Muscle layer of colon (tissue), 2 donors: Measurements from ENCODE around the gene CYLD.

Source experiments
- H3K27ac ChIP-seq: one replicate; pipeline ENCODE4 v1.7.0; 2013; ENCODE audit warnings: low read depth, mild to moderate bottlenecking, low read length, moderate library complexity
- H3K27me3 ChIP-seq, 2 donors: one replicate each; pipeline ENCODE4 v1.7.0; 2013; ENCODE audit warnings: low read length in 2 of 2, mild to moderate bottlenecking in 2 of 2; ENCODE audit not compliant: insufficient read depth in 2 of 2, control insufficient read depth in 1 of 2
- H3K36me3 ChIP-seq: one replicate; pipeline ENCODE4 v1.7.0; 2013; ENCODE audit warnings: mild to moderate bottlenecking, low read length; ENCODE audit not compliant: insufficient read depth
- H3K4me1 ChIP-seq: one replicate; pipeline ENCODE4 v1.7.0; 2013; ENCODE audit warnings: mild to moderate bottlenecking, low read length; ENCODE audit not compliant: insufficient read depth
- H3K4me3 ChIP-seq, 2 donors: one replicate each; pipeline ENCODE4 v1.7.0; 2013; ENCODE audit warnings: low read length in 2 of 2, low read depth in 1 of 2, mild to moderate bottlenecking in 1 of 2, moderate library complexity in 1 of 2
- H3K9ac ChIP-seq: one replicate; pipeline ENCODE4 v1.7.0; 2013; ENCODE audit warnings: low read length
- H3K9me3 ChIP-seq: one replicate; pipeline ENCODE4 v1.7.0; 2013; ENCODE audit warnings: mild to moderate bottlenecking, low read length
- donor health status: abdominal sarcoma.
- donor health status: Adenocarcinoma of cecum.

CYLD gene

DNA sequence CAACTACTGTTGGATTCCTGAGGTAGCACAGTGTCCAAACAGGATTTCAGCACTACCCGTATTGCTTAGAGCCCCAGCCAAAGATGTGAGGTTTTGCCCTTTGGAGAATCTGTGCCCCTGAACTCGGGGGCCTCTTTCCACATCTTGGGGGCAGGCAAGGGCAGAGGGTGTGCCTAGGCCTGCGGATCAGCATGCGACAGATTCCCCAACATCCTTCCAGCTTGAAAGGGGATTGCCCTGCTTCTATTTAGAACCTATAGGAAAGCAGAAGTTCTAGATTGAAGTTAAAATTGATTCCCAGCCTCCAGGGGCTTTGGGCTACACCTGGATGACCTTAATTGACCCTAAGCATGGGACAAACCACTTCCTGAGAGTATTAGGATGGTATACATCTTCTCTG is 28.9 kb upstream of the CYLD start:
- Histone ChIP-seq H3K9ac (no peak overlapping the region), H3K4me3 (no peak overlapping the region), H3K4me1 (peaks cover 12% of the 10 kb centered on the region), H3K36me3 (no peaks in the 10 kb centered on the region), H3K27ac (no peak overlapping the region), H3K27me3 (no peaks in the 10 kb centered on the region), H3K9me3 (no peaks in the 10 kb centered on the region)

DNA sequence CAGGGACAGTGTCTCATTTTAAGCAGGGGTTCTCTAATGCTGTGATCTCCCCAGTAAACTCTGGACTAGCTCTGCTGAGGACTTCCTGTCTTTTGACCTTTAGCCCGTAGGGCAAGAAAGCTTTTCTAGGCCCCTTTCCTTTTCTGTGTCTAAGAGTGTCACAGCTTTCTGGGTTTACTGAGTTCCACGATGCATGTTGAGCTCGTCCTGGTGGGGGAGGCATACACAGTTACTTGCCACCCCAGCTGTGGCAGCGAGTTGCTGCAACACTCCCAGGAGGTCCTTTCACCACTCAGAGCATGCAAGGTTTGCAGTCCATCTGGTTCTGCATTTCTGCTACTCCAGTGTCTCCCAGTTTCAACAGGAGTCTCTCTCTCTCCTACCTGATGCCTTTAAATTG is 24.8 kb upstream of the CYLD start:
- peaks cover 6% of the 10 kb centered on the region for H3K4me1 ChIP-seq
- H3K4me3 ChIP-seq, result no peak overlapping the region
- no peaks in the 10 kb centered on the region for H3K27me3 ChIP-seq

GRCh38 chr16:50717494-50717893 is 24.4 kb upstream of the CYLD start:
- no peaks in the 10 kb centered on the region for H3K36me3 ChIP-seq
- peaks cover 6% of the 10 kb centered on the region for H3K4me1 ChIP-seq
- H3K4me3 ChIP-seq, result no peak overlapping the region
- H3K27me3 ChIP-seq, result no peaks in the 10 kb centered on the region
- no peaks in the 10 kb centered on the region for H3K9me3 ChIP-seq
- H3K9ac ChIP-seq, result no peak overlapping the region
- no peak overlapping the region for H3K27ac ChIP-seq

More for the DNA sequence above, 24.8 kb upstream of the CYLD start:
- H3K27ac ChIP-seq, result no peak overlapping the region
- H3K9ac ChIP-seq, result no peak overlapping the region
- no peaks in the 10 kb centered on the region for H3K36me3 ChIP-seq
- no peaks in the 10 kb centered on the region for H3K9me3 ChIP-seq

- H3K4me3 ChIP-seq, result no peak overlapping the region
- H3K27ac ChIP-seq, result no peak overlapping the region
- H3K27me3 ChIP-seq, result no peaks in the 10 kb centered on the region
- peaks cover 6% of the 10 kb centered on the region for H3K4me1 ChIP-seq
- H3K36me3 ChIP-seq, result no peaks in the 10 kb centered on the region
- H3K9ac ChIP-seq, result no peak overlapping the region
- no peaks in the 10 kb centered on the region for H3K9me3 ChIP-seq
Measured at GRCh38 chr16:50718061-50718760, 23.7 kb upstream of the CYLD start.

GRCh38 chr16:50718761-50719400 is 23.0 kb upstream of the CYLD start:
- H3K9me3 ChIP-seq, result no peaks in the 10 kb centered on the region
- H3K4me3 ChIP-seq, result no peak overlapping the region
- no peak overlapping the region for H3K27ac ChIP-seq
- no peak overlapping the region for H3K9ac ChIP-seq
- H3K36me3 ChIP-seq, result no peaks in the 10 kb centered on the region
- no peaks in the 10 kb centered on the region for H3K27me3 ChIP-seq
- H3K4me1 ChIP-seq, result peaks cover 5% of the 10 kb centered on the region

DNA sequence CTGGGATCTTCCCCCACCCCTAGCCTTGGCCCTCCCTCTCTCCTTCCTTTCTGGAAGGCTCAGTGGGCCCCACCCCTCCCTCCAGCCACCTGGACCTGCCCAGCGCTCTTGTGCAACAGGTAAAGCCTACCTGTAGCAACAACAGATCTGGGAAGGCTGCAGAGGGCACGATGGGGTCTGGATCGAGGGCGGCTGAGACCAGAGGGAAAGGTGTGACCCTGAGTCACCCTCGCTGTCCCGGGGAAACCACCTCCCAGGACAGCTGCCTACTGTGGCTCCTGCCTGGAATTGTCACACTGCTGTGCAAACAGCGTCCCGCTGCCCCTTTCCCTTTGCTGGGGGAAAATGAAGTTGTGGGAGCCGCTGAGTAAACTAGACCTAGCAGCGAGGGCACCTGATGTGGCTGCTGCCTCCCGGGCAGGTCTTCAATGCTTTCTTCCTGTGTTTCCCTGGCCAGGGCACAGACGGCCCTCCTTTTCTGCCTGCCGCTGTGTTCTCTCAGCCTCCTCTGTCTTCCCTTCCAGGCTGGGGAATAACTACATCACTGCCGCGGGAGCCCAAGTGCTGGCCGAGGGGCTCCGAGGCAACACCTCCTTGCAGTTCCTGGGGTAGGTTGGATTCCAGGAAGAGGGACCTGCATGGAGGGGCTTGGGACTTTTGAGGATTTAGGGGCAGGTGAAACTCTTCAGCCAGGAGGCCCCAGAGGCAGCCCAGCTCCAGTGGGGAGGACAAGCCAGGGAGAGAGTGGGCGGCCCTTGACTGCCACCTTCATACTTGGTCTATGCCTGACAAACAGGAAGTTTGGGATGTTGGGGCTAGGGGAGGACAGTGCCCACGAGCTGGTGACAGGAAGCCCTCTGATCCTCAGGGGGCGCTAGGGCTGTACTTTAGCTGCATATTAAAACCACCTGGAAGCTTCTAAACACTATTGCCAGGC is 22.2 kb upstream of the CYLD start:
- no peaks in the 10 kb centered on the region for H3K36me3 ChIP-seq
- no peak overlapping the region for H3K27ac ChIP-seq
- H3K9me3 ChIP-seq, result no peaks in the 10 kb centered on the region
- no peaks in the 10 kb centered on the region for H3K27me3 ChIP-seq
- H3K9ac ChIP-seq, result no peak overlapping the region
- no peaks in the 10 kb centered on the region for H3K4me1 ChIP-seq
- H3K4me3 ChIP-seq, result no peak overlapping the region

- no peaks in the 10 kb centered on the region for H3K4me1 ChIP-seq
- H3K9ac ChIP-seq, result no peak overlapping the region
- no peak overlapping the region for H3K4me3 ChIP-seq
- H3K36me3 ChIP-seq, result no peaks in the 10 kb centered on the region
- no peaks in the 10 kb centered on the region for H3K9me3 ChIP-seq
- no peak overlapping the region for H3K27ac ChIP-seq
- H3K27me3 ChIP-seq, result no peaks in the 10 kb centered on the region
Measured at GRCh38 chr16:50721549-50722404, 20.1 kb upstream of the CYLD start.

GRCh38 chr16:50722405-50722737 is 19.5 kb upstream of the CYLD start:
- H3K36me3 ChIP-seq, result no peaks in the 10 kb centered on the region
- no peak overlapping the region for H3K27ac ChIP-seq
- H3K9ac ChIP-seq, result no peak overlapping the region
- H3K4me3 ChIP-seq, result no peak overlapping the region
- no peaks in the 10 kb centered on the region for H3K9me3 ChIP-seq
- no peaks in the 10 kb centered on the region for H3K4me1 ChIP-seq
- H3K27me3 ChIP-seq, result no peaks in the 10 kb centered on the region

GRCh38 chr16:50722960-50723359 is 18.9 kb upstream of the CYLD start:
- Histone ChIP-seq H3K4me1 (no peaks in the 10 kb centered on the region), H3K27ac (no peak overlapping the region), H3K9ac (no peak overlapping the region), H3K4me3 (no peak overlapping the region), H3K36me3 (no peaks in the 10 kb centered on the region), H3K9me3 (no peaks in the 10 kb centered on the region), H3K27me3 (no peaks in the 10 kb centered on the region)

GRCh38 chr16:50724306-50724705 is 17.6 kb upstream of the CYLD start:
- H3K9ac ChIP-seq, result no peak overlapping the region
- H3K36me3 ChIP-seq, result no peaks in the 10 kb centered on the region
- H3K4me1 ChIP-seq, result no peaks in the 10 kb centered on the region
- no peaks in the 10 kb centered on the region for H3K9me3 ChIP-seq
- no peak overlapping the region for H3K27ac ChIP-seq
- no peak overlapping the region for H3K4me3 ChIP-seq
- H3K27me3 ChIP-seq, result no peaks in the 10 kb centered on the region
